ENCODE data around the gene SLC2A4RG.

SLC2A4RG gene

DNA sequence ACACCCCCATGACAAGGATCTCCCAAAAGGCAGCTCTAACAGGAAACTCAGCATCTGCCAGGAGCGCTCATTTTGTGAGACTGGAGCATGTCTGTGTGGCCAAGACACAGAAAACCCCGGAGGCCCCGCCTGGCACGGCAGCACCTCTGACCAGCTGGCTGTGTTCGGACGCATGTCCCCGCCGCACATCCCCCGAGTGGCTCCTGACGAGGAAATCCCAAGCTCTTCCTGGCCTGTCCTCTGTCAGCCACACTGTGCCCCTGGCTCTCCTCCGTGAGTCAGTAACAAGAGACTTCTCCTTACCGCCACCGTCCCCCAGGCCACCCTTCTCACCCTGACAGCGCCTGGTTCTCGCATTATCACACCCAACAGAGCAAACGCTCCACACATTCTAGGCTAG lies 14.4 kb downstream of the SLC2A4RG start:
- DNase-seq (ENCODE audit: low read depth) = no peak
- TF ChIP-seq CTCF (conservative IDR thresholded peaks at IDR 0.05; ENCODE audit: low read length) = no peak

DNA sequence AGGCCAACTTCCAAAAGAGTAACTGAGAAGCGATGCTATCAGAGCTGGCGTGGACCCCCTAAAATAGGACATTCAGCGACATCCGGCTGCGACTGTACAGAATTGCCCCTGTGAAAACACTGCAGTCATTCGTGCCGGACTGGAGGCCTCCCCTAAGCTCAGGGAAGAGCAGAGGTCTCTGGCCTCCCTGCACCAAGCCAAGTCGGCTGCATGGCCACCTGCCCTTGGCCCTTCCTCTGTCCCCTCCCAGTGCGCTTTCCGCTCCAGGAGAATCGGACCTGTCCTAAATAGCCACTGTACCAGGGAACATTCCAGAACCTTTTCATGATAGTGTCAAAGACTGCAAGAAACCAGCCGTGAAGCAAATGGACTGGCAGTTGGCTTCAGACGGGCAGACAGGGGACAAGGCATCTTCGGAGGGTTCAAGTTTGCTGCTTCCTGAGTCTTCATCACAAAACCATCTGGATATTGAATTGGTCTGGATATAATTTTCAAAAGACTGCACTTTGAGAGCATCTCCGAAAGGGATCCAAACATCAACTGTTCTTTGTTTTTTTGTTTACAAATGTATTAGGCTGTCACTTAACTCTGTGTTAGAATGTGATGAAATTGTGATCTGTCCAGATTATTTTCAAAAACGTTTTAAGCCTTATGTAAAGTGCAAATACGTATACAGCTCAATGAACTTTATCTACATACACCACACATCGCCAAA lies 16.5 kb downstream of the SLC2A4RG start:
- H3K4me3 ChIP-seq (ENCODE audit: low read length) = no peak overlapping the region
- no peak for TF ChIP-seq CTCF (conservative IDR thresholded peaks at IDR 0.05; ENCODE audit: low read length)
- DNase-seq (ENCODE audit: low read depth) = no peak

More for the DNA sequence above, 14.4 kb downstream of the SLC2A4RG start:
- H3K4me3 ChIP-seq (ENCODE audit: low read length) = no peak overlapping the region

DNA sequence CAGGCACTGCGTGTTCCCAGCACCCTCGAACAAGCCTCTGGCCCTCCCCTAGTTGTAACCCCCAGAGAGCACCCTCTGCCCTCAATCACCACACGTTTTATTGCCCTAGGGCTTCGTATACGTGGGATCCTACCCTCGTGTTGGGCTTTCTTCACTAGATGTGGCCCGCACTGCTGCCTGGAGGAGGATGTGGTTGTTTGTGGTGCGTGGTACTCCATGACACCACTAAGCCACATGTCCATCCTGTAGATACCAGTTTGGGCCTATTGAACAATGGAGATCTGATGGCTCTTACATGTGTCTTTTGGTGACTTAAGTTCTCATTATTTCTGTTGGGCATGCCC lies 17.0 kb downstream of the SLC2A4RG start:
- no peak overlapping the region for H3K4me3 ChIP-seq (ENCODE audit: low read length)
- TF ChIP-seq CTCF (conservative IDR thresholded peaks at IDR 0.05; ENCODE audit: low read length) = no peak
- no peak for DNase-seq (ENCODE audit: low read depth)

- H3K4me3 ChIP-seq (ENCODE audit: low read length) = no peak overlapping the region
- DNase-seq (ENCODE audit: low read depth) = no peak
- TF ChIP-seq CTCF (conservative IDR thresholded peaks at IDR 0.05; ENCODE audit: low read length) = no peak
These were observed 18.6 kb downstream of the SLC2A4RG start for GRCh38 chr20:63758152-63758551.

- DNase-seq (ENCODE audit: low read depth) = no peak
- TF ChIP-seq CTCF (conservative IDR thresholded peaks at IDR 0.05; ENCODE audit: low read length) = no peak
- no peak overlapping the region for H3K4me3 ChIP-seq (ENCODE audit: low read length)
These were observed 19.9 kb downstream of the SLC2A4RG start for GRCh38 chr20:63759377-63759901.

GRCh38 chr20:63765082-63765873 lies 25.7 kb downstream of the SLC2A4RG start:
- no peak overlapping the region for H3K4me3 ChIP-seq (ENCODE audit: low read length)
- no peak for DNase-seq (ENCODE audit: low read depth)
- no peak for TF ChIP-seq CTCF (conservative IDR thresholded peaks at IDR 0.05; ENCODE audit: low read length)

DNA sequence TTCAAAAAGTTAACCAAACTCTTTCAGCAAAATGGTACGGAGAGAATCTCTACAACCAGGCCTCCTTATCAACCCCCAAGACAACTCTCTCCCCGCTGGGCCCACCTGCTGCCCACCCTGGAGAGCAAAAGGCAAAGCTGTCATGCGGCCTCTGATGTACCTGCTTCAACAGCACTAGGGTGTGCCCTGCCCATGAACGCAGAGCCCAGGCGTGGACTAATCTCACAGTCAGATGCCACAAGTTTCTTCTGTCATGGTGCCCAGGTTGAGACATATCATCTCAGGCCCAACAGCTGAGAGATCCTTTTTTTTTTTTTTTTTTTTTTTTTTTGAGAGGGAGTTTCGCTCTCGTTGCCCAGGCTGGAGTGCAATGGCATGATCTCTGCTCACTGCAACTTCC lies 26.3 kb downstream of the SLC2A4RG start:
- DNase-seq (ENCODE audit: low read depth) = no peak
- H3K4me3 ChIP-seq (ENCODE audit: low read length) = no peak overlapping the region
- no peak for TF ChIP-seq CTCF (conservative IDR thresholded peaks at IDR 0.05; ENCODE audit: low read length)
